ENCODE results near the gene CREB5. TPM values are rescaled to one million over a fixed set of nuclear protein-coding genes. Genes with fewer than 3 reads are reported as not detected.

CREB5 gene
- total RNA-seq, 2 experiments from 2014 or later, result 0.19 to 0.22 TPM

DNA sequence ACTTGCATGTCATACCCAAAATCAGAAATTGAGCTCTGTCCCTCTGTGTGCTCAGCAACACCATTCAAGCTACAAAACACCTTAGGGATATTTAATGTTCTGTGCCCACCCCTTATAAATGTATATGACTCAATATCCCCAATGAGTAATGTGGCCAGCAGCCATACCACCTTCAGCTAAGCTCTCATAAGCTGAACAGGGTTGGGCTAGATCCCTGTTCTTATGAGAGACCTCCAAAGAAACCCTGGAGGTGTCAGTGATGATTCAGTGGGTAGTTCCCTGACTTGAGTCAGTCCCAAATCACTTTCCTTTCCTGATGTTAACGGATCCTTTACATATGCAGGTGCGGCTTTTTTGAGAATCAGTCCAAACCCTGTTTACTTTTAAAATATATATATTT, 253.8 kb downstream of the CREB5 start:
- Histone ChIP-seq H3K4me1 (ENCODE audit: insufficient read depth, low read length) (no peaks in the 10 kb centered on the region), H3K4me3 (ENCODE audit: low read length) (no peak overlapping the region), H3K27ac (ENCODE audit: low read depth in 1 of 2, low read length in 2 of 2) (no peak overlapping the region), H3K9me3 (ENCODE audit: control insufficient read depth in 1 of 2, insufficient read depth in 1 of 2, low read length in 2 of 2) (no peaks in the 10 kb centered on the region), H3K27me3 (ENCODE audit: control insufficient read depth in 1 of 2, insufficient read depth in 2 of 2, low read length in 2 of 2) (peaks cover 0 to 3% of the 10 kb centered on the region in 2 experiments), H3K36me3 (ENCODE audit: insufficient read depth, low read length) (no peaks in the 10 kb centered on the region)
- ATAC-seq (ENCODE audit: poor library complexity), result no peak
- Mint-ChIP-seq H3K9me3 (no peaks in the 10 kb centered on the region), H3K4me1 (ENCODE audit: low read depth) (peaks cover 14% of the 10 kb centered on the region), H3K27ac (no peak overlapping the region), H3K4me3 (no peak overlapping the region), H3K27me3 (peaks cover 11% of the 10 kb centered on the region), H3K36me3 (ENCODE audit: low read depth) (no peaks in the 10 kb centered on the region)
- TF ChIP-seq, protein P1, sequence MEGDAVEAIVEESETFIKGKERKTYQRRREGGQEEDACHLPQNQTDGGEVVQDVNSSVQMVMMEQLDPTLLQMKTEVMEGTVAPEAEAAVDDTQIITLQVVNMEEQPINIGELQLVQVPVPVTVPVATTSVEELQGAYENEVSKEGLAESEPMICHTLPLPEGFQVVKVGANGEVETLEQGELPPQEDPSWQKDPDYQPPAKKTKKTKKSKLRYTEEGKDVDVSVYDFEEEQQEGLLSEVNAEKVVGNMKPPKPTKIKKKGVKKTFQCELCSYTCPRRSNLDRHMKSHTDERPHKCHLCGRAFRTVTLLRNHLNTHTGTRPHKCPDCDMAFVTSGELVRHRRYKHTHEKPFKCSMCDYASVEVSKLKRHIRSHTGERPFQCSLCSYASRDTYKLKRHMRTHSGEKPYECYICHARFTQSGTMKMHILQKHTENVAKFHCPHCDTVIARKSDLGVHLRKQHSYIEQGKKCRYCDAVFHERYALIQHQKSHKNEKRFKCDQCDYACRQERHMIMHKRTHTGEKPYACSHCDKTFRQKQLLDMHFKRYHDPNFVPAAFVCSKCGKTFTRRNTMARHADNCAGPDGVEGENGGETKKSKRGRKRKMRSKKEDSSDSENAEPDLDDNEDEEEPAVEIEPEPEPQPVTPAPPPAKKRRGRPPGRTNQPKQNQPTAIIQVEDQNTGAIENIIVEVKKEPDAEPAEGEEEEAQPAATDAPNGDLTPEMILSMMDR (IDR thresholded peaks at IDR 0.05), result no peak
- no peak for DNase-seq
- CTCF ChIA-PET, result no interaction called here
- POLR2A ChIA-PET, result interaction anchor here (0.7 kb wide), 1 partner anchor 166 kb away, joined by 3 read pairs; no protein-coding TSS in a partner anchor
- intact Hi-C loops (cut with DNase I, micrococcal nuclease), result no loop called here

DNA sequence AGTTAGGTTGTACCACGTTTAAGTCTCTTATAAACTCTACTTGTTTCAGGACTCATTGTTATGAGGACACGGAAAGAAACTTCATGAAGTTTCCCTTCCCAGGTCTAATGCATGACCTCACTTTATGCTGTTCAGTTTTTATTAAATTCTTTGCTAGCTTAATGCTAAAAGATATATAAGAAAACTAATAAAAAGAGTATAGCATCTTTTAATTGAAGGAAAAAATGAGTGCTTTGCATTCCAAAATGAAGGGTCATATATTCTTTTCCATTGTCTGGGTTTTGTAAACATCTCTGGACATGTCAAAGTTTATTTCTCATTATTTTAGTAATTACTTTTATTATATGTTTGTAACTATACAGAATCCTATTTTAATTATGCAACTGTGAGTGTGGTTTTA, 255.8 kb downstream of the CREB5 start:
- ATAC-seq (ENCODE audit: poor library complexity), result no peak
- H3K27ac Mint-ChIP-seq, result no peak overlapping the region

DNA sequence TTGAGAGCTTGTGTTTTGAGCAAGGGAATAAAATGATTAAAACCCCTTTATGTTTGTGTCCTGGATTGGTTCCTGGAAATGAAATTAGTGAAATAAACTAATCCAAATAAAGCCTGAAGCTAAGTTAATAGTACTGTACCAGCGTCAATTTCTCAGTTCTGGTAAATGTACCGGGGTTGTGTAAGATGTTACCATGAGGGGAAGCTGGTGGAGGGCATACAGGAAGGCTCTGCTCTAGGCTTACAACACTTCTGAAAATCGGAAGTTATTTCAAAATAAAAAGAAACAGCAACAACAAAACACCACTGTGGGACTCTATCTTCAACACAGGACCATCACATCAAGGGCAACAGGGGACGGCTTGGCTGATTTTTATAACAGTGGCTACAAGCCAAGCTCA, 257.0 kb downstream of the CREB5 start:
- POLR2A ChIA-PET, result no interaction called here
- H3K4me3 Mint-ChIP-seq, result no peak overlapping the region
- TF ChIP-seq, protein P1 (IDR thresholded peaks at IDR 0.05), result no peak
- no peak overlapping the region for H3K27ac Mint-ChIP-seq
- peak in 2 of 14 experiments; percentile 4 to 11 for DNase-seq
- CTCF ChIA-PET, result no interaction called here
- intact Hi-C loops (cut with DNase I, micrococcal nuclease), result no loop called here
- H3K4me1 ChIP-seq (ENCODE audit: insufficient read depth, low read length), result no peaks in the 10 kb centered on the region
- ATAC-seq (ENCODE audit: poor library complexity), result no peak
- H3K27me3 ChIP-seq (ENCODE audit: control insufficient read depth in 1 of 2, insufficient read depth in 2 of 2, low read length in 2 of 2), result no peaks in the 10 kb centered on the region
- no peaks in the 10 kb centered on the region for H3K36me3 Mint-ChIP-seq (ENCODE audit: low read depth)
- H3K36me3 ChIP-seq (ENCODE audit: insufficient read depth, low read length), result no peaks in the 10 kb centered on the region
- no peak overlapping the region for H3K4me3 ChIP-seq (ENCODE audit: low read length)
- no peaks in the 10 kb centered on the region for H3K27me3 Mint-ChIP-seq
- H3K4me1 Mint-ChIP-seq (ENCODE audit: low read depth), result no peaks in the 10 kb centered on the region
- no peaks in the 10 kb centered on the region for H3K9me3 ChIP-seq (ENCODE audit: control insufficient read depth in 1 of 2, insufficient read depth in 1 of 2, low read length in 2 of 2)
- no peaks in the 10 kb centered on the region for H3K9me3 Mint-ChIP-seq
- H3K27ac ChIP-seq (ENCODE audit: low read depth in 1 of 2, low read length in 2 of 2), result no peak overlapping the region

More for the DNA sequence above, 255.8 kb downstream of the CREB5 start:
- Mint-ChIP-seq H3K9me3 (no peaks in the 10 kb centered on the region), H3K4me3 (no peak overlapping the region), H3K4me1 (ENCODE audit: low read depth) (no peaks in the 10 kb centered on the region), H3K36me3 (ENCODE audit: low read depth) (no peaks in the 10 kb centered on the region), H3K27me3 (peaks cover 5% of the 10 kb centered on the region)
- intact Hi-C loops (cut with DNase I, micrococcal nuclease), result no loop called here
- TF ChIP-seq, protein P1 (IDR thresholded peaks at IDR 0.05), result no peak
- Histone ChIP-seq H3K9me3 (ENCODE audit: control insufficient read depth in 1 of 2, insufficient read depth in 1 of 2, low read length in 2 of 2) (no peaks in the 10 kb centered on the region), H3K27ac (ENCODE audit: low read depth in 1 of 2, low read length in 2 of 2) (no peak overlapping the region), H3K4me3 (ENCODE audit: low read length) (no peak overlapping the region), H3K36me3 (ENCODE audit: insufficient read depth, low read length) (no peaks in the 10 kb centered on the region), H3K27me3 (ENCODE audit: control insufficient read depth in 1 of 2, insufficient read depth in 2 of 2, low read length in 2 of 2) (no peaks in the 10 kb centered on the region), H3K4me1 (ENCODE audit: insufficient read depth, low read length) (no peaks in the 10 kb centered on the region)
- CTCF ChIA-PET, result no interaction called here
- POLR2A ChIA-PET, result no interaction called here
- no peak for DNase-seq
